ES-I3 (cell line): Measurements from ENCODE around the gene MAPKAP1.

Source experiments
- H3K36me3 ChIP-seq: 2 replicates; pipeline ENCODE4 v1.6.1; 2013; ENCODE audit warnings: mild to moderate bottlenecking, low read length, control low read depth, moderate library complexity; ENCODE audit not compliant: insufficient read depth
- H3K4me1 ChIP-seq: 2 replicates; pipeline ENCODE4 v1.6.1; 2013; ENCODE audit warnings: mild to moderate bottlenecking, control low read depth, low read length; ENCODE audit not compliant: insufficient read depth
- H3K9ac ChIP-seq: 2 replicates; pipeline ENCODE4 v1.6.1; 2013; ENCODE audit warnings: low read depth, mild to moderate bottlenecking, low read length, moderate library complexity
- H3K9me3 ChIP-seq: 2 replicates; pipeline ENCODE4 v1.6.1; 2013; ENCODE audit warnings: mild to moderate bottlenecking, low read length, moderate library complexity; ENCODE audit not compliant: control insufficient read depth, insufficient read depth

The MAPKAP1 gene

GRCh38 chr9:125633116-125633745 lies 73.8 kb downstream of the MAPKAP1 start:
- H3K4me1 ChIP-seq: peaks cover 20% of the 10 kb centered on the region
- H3K9me3 ChIP-seq: no peaks in the 10 kb centered on the region
- H3K9ac ChIP-seq: no peak overlapping the region
- H3K36me3 ChIP-seq: no peaks in the 10 kb centered on the region

DNA sequence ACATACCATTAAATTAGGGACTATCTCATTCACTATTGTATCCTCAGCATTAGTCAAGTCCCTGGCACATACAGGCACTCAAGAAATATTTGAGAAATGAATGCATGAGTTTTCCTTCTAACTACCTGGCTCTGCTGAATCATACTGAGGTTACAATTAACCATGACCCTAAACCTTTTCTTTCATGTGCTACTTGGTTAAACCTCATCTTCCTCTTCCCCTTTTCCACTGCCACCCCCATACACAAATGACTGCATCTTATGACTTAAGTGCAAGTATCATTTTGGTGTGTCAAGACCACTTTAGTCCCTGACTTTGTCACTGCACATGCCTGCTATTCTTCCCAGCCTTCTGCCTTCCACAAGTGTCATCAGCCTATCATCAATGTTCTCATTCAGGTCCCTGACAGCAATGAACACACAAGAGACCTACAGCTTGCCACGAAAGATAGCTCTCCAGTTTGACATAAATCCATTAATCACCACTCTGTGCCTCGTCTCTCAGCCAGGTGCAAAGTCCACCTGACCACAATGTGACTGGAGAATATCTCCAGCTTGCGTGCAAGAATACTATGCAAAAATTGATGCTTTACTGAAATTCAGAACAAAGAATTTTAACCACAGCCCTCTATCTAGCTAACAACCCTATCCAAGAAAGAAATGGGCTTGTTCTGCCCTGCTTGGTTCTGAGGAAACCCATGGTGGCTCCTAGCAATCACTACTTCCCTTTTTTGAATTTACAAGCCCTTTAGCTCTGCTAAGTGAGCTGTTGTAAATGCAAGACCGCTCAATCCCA lies 74.5 kb downstream of the MAPKAP1 start:
- peaks cover 20% of the 10 kb centered on the region for H3K4me1 ChIP-seq
- no peaks in the 10 kb centered on the region for H3K9me3 ChIP-seq
- no peak overlapping the region for H3K9ac ChIP-seq
- no peaks in the 10 kb centered on the region for H3K36me3 ChIP-seq

DNA sequence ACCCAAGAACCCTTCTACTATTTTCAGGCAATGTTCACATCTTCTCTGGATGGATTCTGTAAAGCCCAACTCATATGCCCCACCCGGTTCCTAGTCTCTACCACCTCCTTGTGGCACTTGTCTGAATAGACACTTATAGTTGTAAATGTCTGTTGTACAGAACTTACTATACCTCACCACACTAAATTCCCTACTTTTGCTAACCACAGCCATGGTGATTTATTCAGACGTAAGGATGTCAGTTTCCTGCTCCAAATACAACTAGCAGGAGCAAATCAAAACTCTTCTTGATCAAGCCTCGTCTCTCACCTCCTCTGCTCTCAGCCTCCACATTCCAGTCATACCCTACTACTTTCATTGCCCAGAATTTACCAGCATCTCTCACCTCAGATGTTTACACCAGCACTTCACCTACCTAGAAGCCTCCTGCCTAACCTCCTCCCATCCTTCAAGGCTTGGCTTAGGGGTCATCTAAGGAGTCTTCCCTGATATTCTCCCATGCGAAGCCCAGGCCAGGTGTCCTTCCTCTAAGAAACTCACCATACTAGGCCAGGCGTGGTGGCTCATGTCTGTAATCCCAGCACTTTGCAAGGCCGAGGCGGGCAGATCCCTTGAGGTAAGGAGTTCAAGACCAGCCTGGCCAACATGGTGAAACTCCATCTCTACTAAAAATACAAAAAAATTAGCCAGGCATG lies 75.5 kb downstream of the MAPKAP1 start:
- Histone ChIP-seq H3K9me3 (no peaks in the 10 kb centered on the region), H3K9ac (no peak overlapping the region), H3K4me1 (peaks cover 19% of the 10 kb centered on the region), H3K36me3 (no peaks in the 10 kb centered on the region)

GRCh38 chr9:125630436-125630835 lies 76.6 kb downstream of the MAPKAP1 start:
- H3K36me3 ChIP-seq: no peaks in the 10 kb centered on the region
- H3K9me3 ChIP-seq: no peaks in the 10 kb centered on the region
- H3K4me1 ChIP-seq: peaks cover 16% of the 10 kb centered on the region
- no peak overlapping the region for H3K9ac ChIP-seq

GRCh38 chr9:125629446-125629845 lies 77.6 kb downstream of the MAPKAP1 start:
- Histone ChIP-seq H3K9ac (no peak overlapping the region), H3K4me1 (peaks cover 16% of the 10 kb centered on the region), H3K9me3 (no peaks in the 10 kb centered on the region)

GRCh38 chr9:125626187-125626586 lies 80.8 kb downstream of the MAPKAP1 start:
- H3K4me1 ChIP-seq: peaks cover 5% of the 10 kb centered on the region; the same call in 1 of the 2 replicates
- H3K9me3 ChIP-seq: no peaks in the 10 kb centered on the region
- H3K36me3 ChIP-seq: no peaks in the 10 kb centered on the region
- no peak overlapping the region for H3K9ac ChIP-seq

More at GRCh38 chr9:125629446-125629845, 77.6 kb downstream of the MAPKAP1 start:
- H3K36me3 ChIP-seq: no peaks in the 10 kb centered on the region

DNA sequence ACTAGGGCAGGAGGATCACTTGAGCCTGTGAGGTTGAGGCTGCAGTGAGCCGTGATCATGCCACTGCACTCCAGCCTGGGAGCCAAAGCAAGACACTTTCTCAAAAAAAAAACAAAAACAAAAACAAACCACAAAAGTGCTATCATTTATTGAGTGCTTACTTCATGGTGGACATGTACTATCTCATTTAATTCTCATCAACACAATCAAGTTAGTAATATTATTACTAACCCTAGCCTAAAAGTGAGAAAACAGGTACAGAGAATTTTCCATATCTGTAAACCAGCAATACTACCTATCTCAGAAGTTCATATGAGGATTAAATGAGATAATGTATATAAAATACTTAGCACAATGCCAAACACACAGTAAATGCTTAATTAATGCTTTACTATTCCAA lies 85.8 kb downstream of the MAPKAP1 start:
- Histone ChIP-seq H3K9ac (no peak overlapping the region), H3K36me3 (no peaks in the 10 kb centered on the region), H3K4me1 (no peaks in the 10 kb centered on the region), H3K9me3 (no peaks in the 10 kb centered on the region)

- H3K36me3 ChIP-seq: no peaks in the 10 kb centered on the region
- H3K4me1 ChIP-seq: no peaks in the 10 kb centered on the region
- no peak overlapping the region for H3K9ac ChIP-seq
- no peaks in the 10 kb centered on the region for H3K9me3 ChIP-seq
Measured at GRCh38 chr9:125620216-125620615, 86.8 kb downstream of the MAPKAP1 start.

GRCh38 chr9:125617087-125617486 lies 89.9 kb downstream of the MAPKAP1 start:
- no peaks in the 10 kb centered on the region for H3K9me3 ChIP-seq
- no peak overlapping the region for H3K9ac ChIP-seq
- H3K4me1 ChIP-seq: peaks cover 5% of the 10 kb centered on the region; the same call in 1 of the 2 replicates
- H3K36me3 ChIP-seq: no peaks in the 10 kb centered on the region

GRCh38 chr9:125613141-125613540 lies 93.9 kb downstream of the MAPKAP1 start:
- H3K36me3 ChIP-seq: no peaks in the 10 kb centered on the region
- peaks cover 13% of the 10 kb centered on the region; the same call in 1 of the 2 replicates for H3K4me1 ChIP-seq
- no peaks in the 10 kb centered on the region for H3K9me3 ChIP-seq
- no peak overlapping the region for H3K9ac ChIP-seq

- peaks cover 13% of the 10 kb centered on the region; the same call in 1 of the 2 replicates for H3K4me1 ChIP-seq
- no peaks in the 10 kb centered on the region for H3K36me3 ChIP-seq
Measured at GRCh38 chr9:125612616-125613015, 94.4 kb downstream of the MAPKAP1 start.

DNA sequence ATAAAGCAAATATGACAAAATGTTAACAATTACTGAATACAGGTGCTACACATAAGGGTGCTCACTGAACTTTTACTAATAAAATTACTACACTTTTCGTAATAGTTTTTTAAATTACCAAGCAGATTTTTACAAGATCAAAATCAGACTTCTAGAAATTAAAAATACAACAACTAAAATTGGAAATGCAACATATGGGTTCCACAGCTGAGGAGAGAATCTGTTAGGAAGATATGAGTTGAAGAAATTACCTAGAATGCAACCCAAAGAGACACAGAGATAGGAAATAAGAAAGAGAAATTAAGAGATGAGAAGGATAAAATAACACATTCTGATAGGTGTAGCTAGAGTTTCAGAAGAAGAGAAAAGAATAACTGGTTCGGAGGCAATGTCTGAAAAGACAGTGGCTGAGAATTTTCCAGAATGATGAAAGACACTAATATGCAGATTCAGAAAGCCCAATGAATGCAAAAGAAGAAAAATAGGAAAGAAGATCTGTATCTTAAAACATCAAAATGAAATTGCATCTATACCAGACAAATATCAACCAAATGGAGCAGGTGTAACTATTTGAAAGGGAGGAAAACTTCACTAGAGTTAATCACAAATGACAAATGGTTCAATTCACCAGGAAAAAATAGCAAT lies 95.8 kb downstream of the MAPKAP1 start:
- Histone ChIP-seq H3K36me3 (no peaks in the 10 kb centered on the region), H3K9ac (no peak overlapping the region), H3K4me1 (peaks cover 13% of the 10 kb centered on the region; the same call in 1 of the 2 replicates), H3K9me3 (no peaks in the 10 kb centered on the region)

More at GRCh38 chr9:125612616-125613015, 94.4 kb downstream of the MAPKAP1 start:
- Histone ChIP-seq H3K9me3 (no peaks in the 10 kb centered on the region), H3K9ac (no peak overlapping the region)

- Histone ChIP-seq H3K9ac (no peak overlapping the region), H3K36me3 (no peaks in the 10 kb centered on the region), H3K4me1 (peaks cover 18% of the 10 kb centered on the region; the same call in 1 of the 2 replicates), H3K9me3 (no peaks in the 10 kb centered on the region)
Measured at GRCh38 chr9:125609744-125610143, 97.3 kb downstream of the MAPKAP1 start.
